ENCODE results near the gene SLC23A2. TPM values are rescaled to one million over a fixed set of nuclear protein-coding genes. Genes with fewer than 3 reads are reported as not detected.
A peak's percentile ranks its signal among the peaks of the same experiment; 100 is the strongest.

The SLC23A2 gene
- total RNA-seq, 1 experiment from 2014 or later: 22.3 TPM

DNA sequence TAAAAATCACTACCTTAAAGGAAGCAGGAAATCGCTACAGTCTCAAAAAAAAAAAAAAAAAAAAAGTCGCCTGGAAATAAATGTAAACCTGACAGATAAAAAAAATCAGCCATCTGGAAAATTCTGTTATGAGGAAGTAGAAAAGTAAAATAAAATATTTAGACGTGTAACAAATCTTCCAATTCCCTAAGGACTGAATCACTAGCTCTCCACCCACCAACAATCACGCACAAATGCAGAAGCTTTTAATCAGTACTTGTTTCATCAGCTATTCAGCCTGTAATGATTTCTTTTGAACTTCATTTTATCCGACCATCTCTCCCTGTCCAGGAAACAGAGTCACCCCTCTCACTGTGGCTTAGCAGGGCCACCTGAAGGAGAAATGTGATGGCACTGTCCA is 59.0 kb downstream of the SLC23A2 start:
- H3K27me3 ChIP-seq (ENCODE audit: insufficient read depth, low read depth): no peaks in the 10 kb centered on the region
- TF ChIP-seq EZH2 (IDR thresholded peaks at IDR 0.05; ENCODE audit: low read depth): no peak
- POLR2A ChIA-PET (ENCODE audit: unreplicated experiment): interaction anchor here (0.6 to 0.7 kb wide), 4 partner anchors 54 to 88 kb away, joined by 3 to 31 read pairs (median 20); no protein-coding TSS in a partner anchor
- H3K27ac ChIP-seq: peak overlapping the region; percentile 47
- H2AFZ ChIP-seq: no peak overlapping the region
- H3K79me2 ChIP-seq (ENCODE audit: low read depth): peaks cover 10% of the 10 kb centered on the region; the same call in 1 of the 2 replicates
- BruUV-seq (replicated peaks): no TSS peak
- DNase-seq: peak; percentile 4 to 54
- peaks cover 8% of the 10 kb centered on the region for H4K20me1 ChIP-seq (ENCODE audit: insufficient read depth)
- no peak overlapping the region for H3K4me3 ChIP-seq
- CTCF ChIA-PET: interaction anchor here (1.1 kb wide), 1 partner anchor 14 kb away, joined by 4 read pairs; no protein-coding TSS in a partner anchor
- H3K36me3 ChIP-seq (ENCODE audit: low read depth): no peaks in the 10 kb centered on the region
- no peaks in the 10 kb centered on the region for H3K9me3 ChIP-seq (ENCODE audit: insufficient read depth, low read depth)
- no peak overlapping the region for H3K4me2 ChIP-seq
- peaks cover 5% of the 10 kb centered on the region; the same call in 1 of the 2 replicates for H3K4me1 ChIP-seq (replicated peaks; ENCODE audit: insufficient read depth)
- H3F3A ChIP-seq (ENCODE audit: insufficient read depth, low read depth): no peaks in the 10 kb centered on the region; the same call in 1 of the 2 replicates
- intact Hi-C loops (cut with micrococcal nuclease; ENCODE audit: unreplicated experiment): no loop called here
- no peaks in the 10 kb centered on the region for H3K9me2 ChIP-seq (ENCODE audit: insufficient read depth)

GRCh38 chr20:4937407-4938319 is 63.6 kb downstream of the SLC23A2 start:
- BruUV-seq (replicated peaks): no TSS peak
- Histone ChIP-seq H3K4me3 (no peak overlapping the region), H3F3A (ENCODE audit: insufficient read depth, low read depth) (no peaks in the 10 kb centered on the region), H3K27ac (no peak overlapping the region), H3K27me3 (ENCODE audit: insufficient read depth, low read depth) (no peaks in the 10 kb centered on the region), H3K4me2 (no peak overlapping the region), H3K4me1 (replicated peaks; ENCODE audit: insufficient read depth) (peaks cover 3% of the 10 kb centered on the region; the same call in 1 of the 2 replicates), H4K20me1 (ENCODE audit: insufficient read depth) (peaks cover 8% of the 10 kb centered on the region), H3K36me3 (ENCODE audit: low read depth) (no peaks in the 10 kb centered on the region), H3K9me3 (ENCODE audit: insufficient read depth, low read depth) (no peaks in the 10 kb centered on the region), H2AFZ (no peak overlapping the region), H3K9me2 (ENCODE audit: insufficient read depth) (no peaks in the 10 kb centered on the region), H3K79me2 (ENCODE audit: low read depth) (peaks cover 9% of the 10 kb centered on the region; the same call in 1 of the 2 replicates)
- ChIA-PET CTCF (no interaction called here), POLR2A (ENCODE audit: unreplicated experiment) (interaction anchor here (0.6 kb wide), 1 partner anchor 14 kb away, joined by 4 read pairs; no protein-coding TSS in a partner anchor)
- no peak for DNase-seq
- intact Hi-C loops (cut with micrococcal nuclease; ENCODE audit: unreplicated experiment): no loop called here
- TF ChIP-seq, protein P1, sequence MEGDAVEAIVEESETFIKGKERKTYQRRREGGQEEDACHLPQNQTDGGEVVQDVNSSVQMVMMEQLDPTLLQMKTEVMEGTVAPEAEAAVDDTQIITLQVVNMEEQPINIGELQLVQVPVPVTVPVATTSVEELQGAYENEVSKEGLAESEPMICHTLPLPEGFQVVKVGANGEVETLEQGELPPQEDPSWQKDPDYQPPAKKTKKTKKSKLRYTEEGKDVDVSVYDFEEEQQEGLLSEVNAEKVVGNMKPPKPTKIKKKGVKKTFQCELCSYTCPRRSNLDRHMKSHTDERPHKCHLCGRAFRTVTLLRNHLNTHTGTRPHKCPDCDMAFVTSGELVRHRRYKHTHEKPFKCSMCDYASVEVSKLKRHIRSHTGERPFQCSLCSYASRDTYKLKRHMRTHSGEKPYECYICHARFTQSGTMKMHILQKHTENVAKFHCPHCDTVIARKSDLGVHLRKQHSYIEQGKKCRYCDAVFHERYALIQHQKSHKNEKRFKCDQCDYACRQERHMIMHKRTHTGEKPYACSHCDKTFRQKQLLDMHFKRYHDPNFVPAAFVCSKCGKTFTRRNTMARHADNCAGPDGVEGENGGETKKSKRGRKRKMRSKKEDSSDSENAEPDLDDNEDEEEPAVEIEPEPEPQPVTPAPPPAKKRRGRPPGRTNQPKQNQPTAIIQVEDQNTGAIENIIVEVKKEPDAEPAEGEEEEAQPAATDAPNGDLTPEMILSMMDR (conservative IDR thresholded peaks at IDR 0.05): no peak
- TF ChIP-seq EZH2 (IDR thresholded peaks at IDR 0.05; ENCODE audit: low read depth): no peak

GRCh38 chr20:4936851-4937406 is 64.4 kb downstream of the SLC23A2 start:
- H3K4me3 ChIP-seq: no peak overlapping the region
- CTCF ChIA-PET: no interaction called here
- H3K27ac ChIP-seq: no peak overlapping the region
- no peaks in the 10 kb centered on the region for H3F3A ChIP-seq (ENCODE audit: insufficient read depth, low read depth)
- H3K79me2 ChIP-seq (ENCODE audit: low read depth): peaks cover 6% of the 10 kb centered on the region; the same call in 1 of the 2 replicates
- H3K27me3 ChIP-seq (ENCODE audit: insufficient read depth, low read depth): no peaks in the 10 kb centered on the region
- POLR2A ChIA-PET (ENCODE audit: unreplicated experiment): interaction anchor here (0.6 kb wide), 1 partner anchor 14 kb away, joined by 4 read pairs; no protein-coding TSS in a partner anchor
- no TSS peak for BruUV-seq (replicated peaks)
- peaks cover 8% of the 10 kb centered on the region for H4K20me1 ChIP-seq (ENCODE audit: insufficient read depth)
- H3K36me3 ChIP-seq (ENCODE audit: low read depth): peaks cover 4% of the 10 kb centered on the region; the same call in 1 of the 2 replicates
- no peaks in the 10 kb centered on the region for H3K4me1 ChIP-seq (replicated peaks; ENCODE audit: insufficient read depth)
- DNase-seq: no peak
- no peaks in the 10 kb centered on the region for H3K9me2 ChIP-seq (ENCODE audit: insufficient read depth)
- no peak overlapping the region for H3K4me2 ChIP-seq
- no peak overlapping the region for H2AFZ ChIP-seq
- TF ChIP-seq, protein P1 (conservative IDR thresholded peaks at IDR 0.05): no peak
- TF ChIP-seq EZH2 (IDR thresholded peaks at IDR 0.05; ENCODE audit: low read depth): no peak
- no peaks in the 10 kb centered on the region for H3K9me3 ChIP-seq (ENCODE audit: insufficient read depth, low read depth)
- intact Hi-C loops (cut with micrococcal nuclease; ENCODE audit: unreplicated experiment): no loop called here

Data from PC-9 (cell line).